NAMALWA (cell line): ENCODE measurements around the gene CFAP221.
A peak's percentile ranks its signal among the peaks of the same experiment; 100 is the strongest.

Experiments
- DNase-seq: peaks from one replicate; pipeline ENCODE4 v3.0.0-alpha.2; 2015; ENCODE audit warnings: low spot score

CFAP221 gene

GRCh38 chr2:119681203-119681867, 137.1 kb downstream of the CFAP221 start:
- DNase-seq = no peak

GRCh38 chr2:119681868-119682220, 137.6 kb downstream of the CFAP221 start:
- no peak for DNase-seq

GRCh38 chr2:119682578-119682977, 138.3 kb downstream of the CFAP221 start:
- DNase-seq = no peak

- DNase-seq = no peak
These were observed 138.9 kb downstream of the CFAP221 start for GRCh38 chr2:119683074-119683712.

GRCh38 chr2:119683713-119684443, 139.6 kb downstream of the CFAP221 start:
- DNase-seq = no peak

GRCh38 chr2:119684518-119684917, 140.3 kb downstream of the CFAP221 start:
- DNase-seq = no peak

- DNase-seq = no peak
These were observed 144.4 kb downstream of the CFAP221 start for GRCh38 chr2:119688616-119689015.

- DNase-seq = no peak
These were observed 145.0 kb downstream of the CFAP221 start for GRCh38 chr2:119689218-119689617.

- no peak for DNase-seq
These were observed 146.9 kb downstream of the CFAP221 start for GRCh38 chr2:119691189-119691588.

GRCh38 chr2:119691651-119692245, 147.5 kb downstream of the CFAP221 start:
- DNase-seq = no peak

GRCh38 chr2:119692310-119692709, 148.1 kb downstream of the CFAP221 start:
- no peak for DNase-seq

- DNase-seq = no peak
These were observed 148.7 kb downstream of the CFAP221 start for GRCh38 chr2:119692954-119693353.

GRCh38 chr2:119693567-119693966, 149.3 kb downstream of the CFAP221 start:
- no peak for DNase-seq

- DNase-seq = no peak
These were observed 149.7 kb downstream of the CFAP221 start for GRCh38 chr2:119693967-119694366.

GRCh38 chr2:119694470-119694844, 150.2 kb downstream of the CFAP221 start:
- DNase-seq = no peak

GRCh38 chr2:119694845-119695521, 150.7 kb downstream of the CFAP221 start:
- no peak for DNase-seq

- no peak for DNase-seq
These were observed 151.8 kb downstream of the CFAP221 start for GRCh38 chr2:119696005-119696404.

- no peak for DNase-seq
These were observed 152.3 kb downstream of the CFAP221 start for GRCh38 chr2:119696494-119697030.

GRCh38 chr2:119697290-119698020, 153.2 kb downstream of the CFAP221 start:
- peak; percentile 65 for DNase-seq

- DNase-seq = no peak
These were observed 154.0 kb downstream of the CFAP221 start for GRCh38 chr2:119698246-119698645.

GRCh38 chr2:119699016-119699606, 154.9 kb downstream of the CFAP221 start:
- no peak for DNase-seq
